GM21447 (cell line): ENCODE data around the gene TREML2.
"Not testable (repeated sequence)": the region's sequence is repeated elsewhere in the genome, so short reads cannot be mapped to it uniquely, and the experiment has no call there.

Experiments used
- ATAC-seq: cut with Tn5 transposase; IDR thresholded peaks from one replicate; pipeline ENCODE4 v1.9.1; 2021; ENCODE audit not compliant: unreplicated experiment

TREML2 gene

DNA sequence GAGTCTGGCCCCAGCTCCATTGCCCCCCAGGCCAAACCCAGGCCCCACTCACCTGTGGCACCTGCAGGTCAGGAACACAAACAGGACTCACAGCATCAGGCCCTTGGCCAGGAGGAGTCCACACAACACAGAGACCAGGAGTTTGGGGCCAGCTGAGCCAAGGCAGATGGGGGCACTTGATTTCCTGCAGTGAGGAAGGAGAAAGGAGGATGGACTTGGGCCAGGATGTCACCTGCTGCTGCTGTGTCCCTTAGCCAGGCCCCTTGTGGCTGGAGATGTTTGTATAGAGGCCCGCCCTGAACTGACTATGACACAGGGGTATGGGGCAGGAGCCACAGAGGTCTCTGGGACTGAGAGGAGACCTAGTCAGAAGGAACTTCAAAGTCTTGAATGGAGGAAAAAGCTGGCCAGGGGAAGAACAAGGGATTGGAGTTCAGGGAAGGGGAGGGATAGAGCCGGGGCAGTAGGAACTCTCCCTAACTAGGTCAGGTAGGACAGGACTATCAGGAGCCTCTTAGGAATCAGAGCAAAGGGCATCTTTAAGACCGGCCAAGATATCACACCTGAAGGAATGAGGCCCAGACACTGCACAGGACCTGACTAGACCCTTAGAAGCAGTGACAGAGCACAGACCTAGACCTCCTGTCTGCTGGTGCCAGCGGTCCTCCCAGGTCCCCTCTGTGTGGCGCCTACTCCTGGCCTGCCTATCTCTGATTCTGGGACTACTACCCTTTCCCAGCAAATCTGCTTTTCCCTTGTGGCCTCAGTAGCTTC, 8.8 kb upstream of the TREML2 start:
- ATAC-seq, result no peak

DNA sequence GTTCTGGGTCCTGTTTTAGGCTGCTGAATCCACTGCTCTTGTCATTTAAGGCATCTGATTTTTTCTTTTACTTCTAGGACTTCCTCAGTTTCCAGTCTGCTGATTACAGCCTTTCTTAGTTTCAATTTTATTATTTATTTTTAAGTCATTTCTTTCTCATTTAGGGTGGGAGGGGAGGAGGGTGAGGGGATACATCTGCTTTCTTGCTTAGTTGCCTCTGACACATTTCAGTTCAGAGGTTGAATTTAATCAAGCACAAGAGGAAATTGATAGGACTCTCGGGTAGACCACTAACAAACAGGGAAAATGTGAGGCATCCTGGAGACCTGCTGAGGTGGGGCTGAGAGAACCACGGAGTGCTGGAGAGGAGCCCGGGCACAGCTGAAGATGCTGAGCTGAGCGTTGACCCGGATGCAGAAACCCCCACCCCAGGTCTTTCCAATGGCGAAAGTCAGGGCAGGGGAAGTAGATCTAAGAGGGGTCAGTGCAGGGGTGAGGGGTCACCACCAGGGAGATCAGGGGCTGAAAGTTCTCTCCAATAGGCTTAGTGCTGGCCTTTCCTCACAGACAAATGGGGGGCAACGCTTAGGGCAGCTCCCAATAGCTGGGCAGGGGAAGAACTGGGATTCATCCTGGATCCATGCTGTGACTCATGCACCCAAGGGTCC, 7.6 kb upstream of the TREML2 start:
- no peak for ATAC-seq

DNA sequence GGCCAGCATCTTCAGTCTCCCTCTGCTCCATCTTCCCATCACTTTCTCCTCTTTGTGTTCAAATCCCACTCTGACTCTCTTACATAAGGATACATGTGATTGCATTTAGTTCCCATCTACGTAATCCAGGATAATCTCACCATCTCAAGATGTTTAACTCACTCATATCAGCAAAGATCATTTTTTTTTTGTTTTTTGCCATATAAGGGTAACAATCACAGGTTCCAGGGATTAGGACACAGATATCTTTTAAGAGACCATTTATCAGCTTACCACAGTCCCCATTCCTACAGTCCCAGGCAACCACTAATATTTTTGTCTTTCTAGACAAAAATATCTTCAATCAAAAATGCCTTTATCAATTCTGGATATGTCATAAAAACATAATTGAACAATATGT, 3.2 kb upstream of the TREML2 start:
- ATAC-seq, result no peak

DNA sequence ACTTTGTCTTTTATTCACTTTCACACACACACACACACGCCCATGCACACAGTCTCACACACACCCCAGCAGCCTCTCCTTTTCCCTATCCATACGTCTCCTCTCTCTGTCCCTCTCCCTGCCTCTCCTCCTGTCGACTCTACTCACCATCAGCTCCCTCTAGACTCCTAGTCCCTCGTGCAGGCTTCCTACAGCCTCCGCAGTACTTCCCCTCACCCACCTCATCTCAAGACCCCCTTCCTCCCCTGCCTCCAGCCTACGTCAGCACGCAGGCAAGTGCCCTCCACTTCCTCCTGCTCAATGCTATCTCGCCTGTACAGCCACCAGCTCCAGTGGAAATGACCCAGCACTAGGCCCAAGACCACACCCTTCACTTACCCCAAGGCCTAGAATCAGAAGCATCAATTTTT, 820 bp upstream of the TREML2 start:
- ATAC-seq, result no peak

DNA sequence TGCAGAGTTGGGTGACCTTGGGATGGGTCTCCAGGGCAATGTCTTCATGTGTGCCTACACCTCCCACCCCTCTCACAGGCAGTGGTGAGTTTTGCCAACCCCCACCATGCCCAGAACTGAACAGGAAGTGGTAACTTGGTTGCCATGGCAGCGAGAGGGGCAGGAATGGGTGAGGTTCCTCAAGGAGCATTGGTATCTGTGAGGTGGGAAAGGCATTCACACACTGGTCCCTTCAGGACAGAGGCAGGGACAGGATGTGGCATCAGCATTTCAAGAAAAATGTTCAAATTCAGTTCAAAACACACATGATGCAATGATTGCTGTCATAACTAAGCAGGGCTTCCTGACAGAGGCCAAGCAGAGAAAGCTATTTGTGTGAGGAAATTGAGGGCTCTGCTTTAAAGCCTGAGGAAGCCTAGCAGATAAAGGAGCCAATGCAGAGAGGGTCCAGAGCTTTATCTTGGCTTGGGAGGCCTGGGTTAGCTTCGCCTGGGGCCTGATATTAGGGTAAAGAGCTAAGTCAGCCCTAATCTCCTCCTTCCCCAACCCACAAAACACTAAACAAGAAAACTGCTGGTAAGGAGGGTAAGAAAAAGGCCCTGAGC, 551 bp downstream of the TREML2 start:
- peak; percentile 27 for ATAC-seq

DNA sequence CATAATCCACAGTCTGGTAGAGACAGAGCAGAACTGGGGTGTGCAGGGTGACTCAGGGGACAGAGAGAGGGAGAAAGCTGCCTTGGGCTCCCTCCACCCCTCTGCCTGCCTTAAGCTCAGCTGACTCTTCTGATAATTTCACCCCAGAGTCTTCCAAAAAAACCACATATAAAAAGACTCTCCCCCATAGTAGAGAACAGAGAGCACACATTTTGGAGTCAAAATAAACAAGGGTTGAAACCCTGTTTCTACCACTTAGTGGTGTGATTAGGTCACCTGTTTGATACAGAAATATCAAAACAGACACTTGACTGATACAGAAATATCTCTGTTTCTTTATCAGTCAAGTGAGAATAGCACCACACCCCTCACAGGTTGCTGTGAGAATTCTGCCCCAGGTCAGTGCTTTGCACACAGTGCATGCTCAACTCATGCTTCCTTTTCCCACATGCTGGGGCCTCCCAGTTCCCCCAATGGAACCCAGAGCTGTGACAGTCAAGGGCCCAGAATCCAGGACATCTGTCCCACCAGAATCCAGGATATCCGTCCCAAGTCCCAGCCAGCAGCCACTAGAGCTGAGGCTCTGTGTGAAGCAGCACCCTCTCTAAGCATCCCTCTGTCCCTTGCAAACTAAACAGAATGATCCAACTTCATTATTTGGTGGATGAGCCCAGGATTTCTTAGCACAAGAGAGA, 1.2 kb downstream of the TREML2 start:
- ATAC-seq, result peak; percentile 56

DNA sequence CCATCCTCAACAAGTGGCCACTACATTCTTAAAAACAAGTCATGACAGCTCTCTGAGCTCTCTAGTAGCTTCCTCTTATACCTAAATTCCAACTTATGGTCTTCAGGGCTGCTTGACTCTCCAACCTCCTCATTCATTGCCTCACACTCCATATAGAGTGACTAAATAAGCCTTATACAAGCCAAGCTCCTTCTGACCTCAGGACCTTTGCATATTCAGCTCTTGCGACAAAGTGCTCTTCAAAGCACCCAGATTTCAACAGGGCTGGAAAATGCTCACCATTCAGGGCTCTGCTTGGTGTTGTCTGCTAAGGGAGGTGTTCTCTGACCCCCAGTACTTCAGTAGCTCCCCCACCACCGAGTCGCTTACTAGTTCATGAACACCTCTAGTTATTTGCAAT, 3.7 kb downstream of the TREML2 start:
- no peak for ATAC-seq

DNA sequence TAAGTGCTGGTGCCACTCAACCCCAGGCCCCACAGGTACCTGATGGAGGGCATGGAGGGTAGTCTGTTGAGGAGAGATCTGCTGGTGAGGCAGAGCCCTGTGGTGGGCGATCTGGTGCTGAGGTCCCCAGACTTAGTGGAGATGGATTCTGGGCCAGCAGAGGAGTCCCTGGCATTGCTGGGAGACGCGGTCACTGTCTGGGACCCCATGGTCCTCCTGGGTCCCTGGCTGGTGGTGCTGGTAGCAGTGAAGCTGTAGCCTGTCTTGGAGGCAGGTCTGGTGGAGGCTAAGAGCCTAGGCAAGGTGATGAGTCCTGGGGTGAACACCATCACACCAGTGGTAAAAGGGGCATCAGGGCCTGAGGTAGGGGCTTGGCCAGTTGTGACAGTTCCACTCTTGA, 6.6 kb downstream of the TREML2 start:
- no peak for ATAC-seq

DNA sequence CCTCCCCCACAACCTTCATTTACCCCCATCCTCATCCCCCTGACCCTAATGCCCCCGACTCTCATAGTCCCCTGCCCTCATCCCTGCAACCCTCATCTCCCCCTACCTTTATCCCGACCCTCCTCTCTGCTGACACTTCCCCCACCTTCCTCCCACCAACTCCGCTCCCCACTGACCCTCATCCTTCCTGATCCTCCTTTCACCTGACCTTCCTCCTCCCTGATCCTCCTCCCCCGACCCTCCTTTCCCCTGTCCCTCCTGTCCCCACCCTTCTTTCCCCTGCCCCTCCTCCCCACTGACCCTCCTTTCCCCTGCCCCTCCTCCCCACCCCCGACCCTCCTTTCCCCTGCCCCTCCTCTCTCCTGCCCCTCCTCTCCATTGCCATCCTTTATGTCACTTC, 7.1 kb downstream of the TREML2 start:
- no peak for ATAC-seq

DNA sequence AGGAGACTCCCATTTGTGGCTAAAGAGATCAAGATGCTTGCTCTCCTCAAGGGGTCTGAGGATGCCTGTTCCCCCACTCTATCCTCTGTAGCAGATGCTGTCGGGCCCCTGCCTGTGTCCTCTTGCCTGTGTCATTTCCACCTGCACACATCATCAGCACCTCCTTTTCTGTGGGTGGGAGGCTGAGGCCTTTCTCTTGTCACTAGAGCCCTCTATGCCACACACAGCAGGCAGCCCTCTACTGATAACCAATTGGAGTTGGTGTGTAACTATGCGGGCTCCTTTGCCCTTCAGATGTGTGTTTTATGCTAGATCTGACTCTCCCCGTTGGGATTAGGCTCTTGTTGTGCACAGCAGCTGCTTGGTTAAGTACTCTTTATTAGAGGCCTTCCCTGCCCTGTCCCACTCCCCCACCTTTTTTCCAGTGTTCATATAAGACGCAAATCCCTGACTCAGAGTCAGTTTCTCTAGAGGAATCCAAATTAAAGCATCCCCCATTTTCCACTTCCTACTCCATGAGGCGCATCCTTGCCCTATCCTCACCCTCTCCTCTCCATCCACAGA, 7.7 kb downstream of the TREML2 start:
- no peak for ATAC-seq

DNA sequence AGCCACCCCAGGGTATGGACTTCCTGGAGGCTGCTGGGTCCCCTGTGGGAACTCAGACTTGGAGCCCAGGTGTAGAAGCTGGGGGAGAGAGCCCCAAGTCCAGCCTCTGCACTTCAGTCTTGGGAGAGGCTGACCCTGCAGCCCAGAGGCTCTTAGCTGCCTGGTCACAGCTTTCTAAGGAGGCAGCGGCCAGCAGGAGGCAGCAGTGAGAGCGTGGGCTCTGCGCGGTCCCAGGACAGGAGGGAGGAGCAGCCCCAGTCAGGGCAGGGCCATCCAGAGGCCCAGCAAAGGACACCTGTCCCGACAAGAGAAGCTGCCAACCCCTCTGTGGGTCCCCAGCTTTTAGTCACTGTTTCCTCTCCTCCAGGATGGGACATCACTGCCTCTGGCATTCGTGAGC, 9.4 kb downstream of the TREML2 start:
- ATAC-seq, result no peak

DNA sequence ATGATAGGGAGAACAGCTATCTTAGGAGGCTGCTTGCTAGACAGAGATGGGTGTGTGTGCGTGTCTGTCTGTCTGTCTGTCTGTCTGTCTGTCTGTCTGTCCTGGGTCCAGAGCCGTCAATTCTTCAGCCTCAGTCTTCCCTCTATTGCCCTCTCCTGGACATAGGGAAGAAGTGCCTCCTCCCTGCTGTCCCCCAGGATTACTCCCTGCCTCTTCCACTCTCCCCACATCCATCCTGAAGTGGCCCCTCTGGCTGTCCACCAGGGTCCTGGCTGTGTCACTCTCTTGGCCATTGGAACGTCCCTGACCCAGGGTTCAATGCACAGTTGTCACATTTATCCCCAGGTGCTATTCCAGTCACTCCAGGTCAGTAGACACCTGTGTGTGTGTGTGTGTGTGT, 10.2 kb downstream of the TREML2 start:
- no peak for ATAC-seq

DNA sequence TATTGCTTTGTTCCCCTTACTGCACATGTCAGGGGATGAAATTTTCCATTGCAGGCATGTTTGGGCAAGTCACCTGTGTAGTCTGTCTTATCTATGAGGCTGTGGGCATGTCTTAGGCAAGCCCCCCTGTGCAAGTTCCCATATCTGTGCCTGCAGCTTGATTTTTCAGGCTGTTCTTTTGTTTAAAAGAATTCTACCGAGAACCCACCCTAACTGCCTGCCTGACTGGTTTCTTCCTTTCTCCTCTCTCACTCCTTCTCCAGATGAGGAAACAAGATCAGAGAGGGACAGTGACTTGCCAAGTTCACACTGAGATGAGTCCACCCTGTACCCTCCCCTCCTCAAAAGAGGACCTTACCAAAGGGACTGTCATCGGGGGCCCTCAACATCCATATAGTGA, 11.0 kb downstream of the TREML2 start:
- ATAC-seq, result no peak

DNA sequence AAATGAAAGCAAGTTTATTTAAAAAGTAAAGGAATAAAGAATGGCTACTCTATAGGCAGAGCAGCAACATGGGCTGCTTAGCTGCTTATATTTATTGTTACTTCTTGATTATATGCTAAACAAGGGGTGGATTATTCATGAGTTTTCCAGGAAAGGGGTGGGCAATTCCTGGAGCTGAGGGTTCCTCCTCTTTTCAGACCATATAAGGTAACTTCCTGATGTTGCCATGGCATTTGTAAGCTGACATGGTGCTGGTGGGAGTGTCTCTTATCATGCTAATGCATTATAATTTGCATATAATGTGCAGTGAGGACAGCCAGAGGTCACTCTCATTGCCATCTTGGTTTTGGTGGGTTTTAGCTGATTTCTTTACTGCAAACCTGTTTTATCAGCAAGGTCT, 11.9 kb downstream of the TREML2 start:
- ATAC-seq, result not testable (repeated sequence)

DNA sequence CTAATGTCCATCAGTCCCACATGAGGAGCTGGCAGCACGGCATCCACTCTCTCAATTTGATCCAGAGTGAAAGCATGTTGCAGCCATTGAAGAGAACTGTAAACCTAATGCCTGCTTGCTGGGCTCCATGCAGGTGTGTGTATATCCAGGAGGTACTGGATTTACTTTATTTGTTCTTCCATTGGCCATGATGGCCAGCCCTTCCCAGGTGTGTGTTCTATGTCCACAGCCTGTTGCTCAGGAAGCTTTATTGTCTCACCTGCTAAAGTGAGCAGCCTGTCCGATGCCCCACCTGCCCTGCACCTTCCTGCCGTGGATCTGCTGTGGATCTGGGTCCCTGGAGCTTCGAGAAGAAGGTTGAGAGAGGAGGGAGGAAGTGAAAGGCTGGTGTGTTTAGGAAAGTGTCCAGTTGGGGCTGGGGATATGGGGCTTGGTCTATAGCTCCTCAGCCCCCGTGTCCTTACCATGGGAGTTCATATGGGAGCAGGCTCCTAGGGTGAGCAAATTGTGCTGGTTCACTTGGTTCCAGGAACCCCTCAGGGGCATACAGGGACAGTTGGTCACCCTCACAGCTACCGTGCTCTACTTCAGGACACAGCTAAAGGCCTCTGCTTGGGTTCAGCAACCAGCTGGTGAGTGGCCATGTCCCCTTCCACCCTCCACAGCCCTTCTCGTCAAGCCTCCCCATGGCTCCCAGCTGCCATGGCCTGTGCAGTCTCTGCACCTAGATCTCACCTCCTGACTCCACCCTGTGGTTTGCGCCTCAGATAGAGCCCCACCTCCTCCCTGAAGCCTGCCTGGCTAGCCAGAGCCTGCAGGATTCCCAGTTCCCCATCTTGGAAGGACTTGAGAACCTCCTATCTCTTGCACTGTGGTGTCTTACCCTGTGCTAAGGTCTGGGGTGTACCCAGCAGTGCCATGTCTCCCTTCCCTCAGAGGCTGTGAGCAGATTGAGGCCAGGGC, 12.7 kb downstream of the TREML2 start:
- ATAC-seq, result no peak

DNA sequence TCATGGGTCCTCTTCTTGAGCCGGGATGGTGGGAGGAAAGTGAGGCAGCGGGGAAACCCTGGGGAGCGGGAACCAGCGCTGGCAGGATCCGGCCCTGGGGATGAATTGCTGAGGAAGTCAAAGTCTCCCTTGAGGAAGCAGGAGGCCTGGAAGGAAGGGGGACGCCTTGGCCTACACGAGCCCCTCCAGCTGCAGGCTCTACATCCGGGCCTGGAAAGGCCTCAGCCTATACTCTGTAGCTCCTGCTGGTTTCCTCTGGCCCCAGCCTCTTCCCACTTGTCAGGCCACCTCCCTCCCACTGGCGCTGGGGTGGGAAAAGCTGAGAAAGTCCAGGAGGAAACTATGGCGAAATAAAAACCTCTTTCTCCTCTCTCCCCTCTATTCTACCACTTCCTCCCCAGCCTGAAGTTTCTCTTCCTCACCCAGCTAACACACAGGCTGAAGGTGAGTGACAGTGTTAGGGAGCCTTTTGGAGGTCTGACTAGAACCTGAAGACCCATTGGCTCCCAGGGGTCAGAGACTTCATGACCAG, 14.9 kb downstream of the TREML2 start:
- ATAC-seq, result no peak

DNA sequence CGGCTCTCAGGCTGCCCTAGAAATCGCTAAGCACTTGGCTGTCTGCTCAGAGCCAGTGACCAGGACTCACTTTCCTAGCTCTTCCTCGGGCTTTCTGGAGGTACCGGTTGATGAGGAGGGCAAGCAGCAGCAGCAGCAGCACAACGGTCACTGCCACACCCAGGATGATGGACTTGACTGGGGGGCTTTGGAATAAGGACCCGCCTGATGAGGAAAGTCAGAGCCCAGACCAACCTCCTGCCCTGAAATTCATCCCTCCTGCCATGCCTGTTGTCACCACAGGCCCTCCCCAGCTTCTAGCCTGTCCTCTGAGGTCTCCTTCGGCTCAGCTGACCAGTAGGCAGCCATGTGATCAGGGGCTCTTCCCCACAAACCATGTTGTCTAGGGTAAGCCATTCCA, 16.2 kb downstream of the TREML2 start:
- no peak for ATAC-seq

DNA sequence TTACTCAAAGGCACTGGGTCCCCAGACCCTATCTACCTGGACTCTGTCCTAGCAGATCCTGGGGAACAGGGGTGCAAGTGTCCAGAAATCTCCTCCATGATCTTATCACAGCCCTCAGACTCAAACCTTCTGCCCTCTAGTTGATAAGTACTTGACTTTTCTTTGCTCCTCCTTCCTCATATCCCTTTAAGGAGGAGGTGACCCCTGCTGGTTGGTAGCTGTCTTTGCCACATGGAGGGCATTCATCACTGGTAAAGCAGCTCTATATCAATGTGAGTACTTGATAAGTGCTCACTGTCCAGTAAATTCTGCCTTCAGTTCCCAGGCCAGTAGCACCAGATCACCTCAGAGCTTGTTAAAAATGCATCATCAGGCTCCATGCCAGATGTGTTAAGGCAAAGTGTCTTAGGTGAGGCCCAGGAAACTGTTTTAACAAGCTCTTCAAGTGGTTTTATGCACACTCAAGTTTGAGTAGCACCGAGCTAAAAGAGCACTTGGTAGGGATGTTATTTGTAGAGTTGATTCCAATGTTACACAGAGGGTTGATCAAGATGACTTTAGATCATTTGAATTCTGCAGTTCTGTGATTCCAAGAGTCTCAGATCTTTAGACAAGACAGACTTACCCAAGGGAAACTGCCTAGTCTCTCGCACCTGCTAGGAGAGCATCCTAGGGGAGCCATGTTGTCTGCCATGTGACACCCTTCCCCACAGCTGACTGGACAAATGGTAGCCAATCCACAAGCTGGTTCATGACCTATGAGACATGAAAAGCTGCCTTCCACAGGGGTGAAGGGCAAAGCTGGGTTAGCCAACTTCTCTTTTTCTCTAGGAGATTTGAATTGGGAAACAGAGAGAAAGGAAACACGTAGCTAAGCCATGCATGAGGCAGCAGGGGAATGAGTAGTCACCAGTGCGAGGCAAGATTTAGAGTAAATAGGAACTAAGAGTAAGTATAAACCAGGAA, 18.6 kb downstream of the TREML2 start:
- ATAC-seq, result no peak

DNA sequence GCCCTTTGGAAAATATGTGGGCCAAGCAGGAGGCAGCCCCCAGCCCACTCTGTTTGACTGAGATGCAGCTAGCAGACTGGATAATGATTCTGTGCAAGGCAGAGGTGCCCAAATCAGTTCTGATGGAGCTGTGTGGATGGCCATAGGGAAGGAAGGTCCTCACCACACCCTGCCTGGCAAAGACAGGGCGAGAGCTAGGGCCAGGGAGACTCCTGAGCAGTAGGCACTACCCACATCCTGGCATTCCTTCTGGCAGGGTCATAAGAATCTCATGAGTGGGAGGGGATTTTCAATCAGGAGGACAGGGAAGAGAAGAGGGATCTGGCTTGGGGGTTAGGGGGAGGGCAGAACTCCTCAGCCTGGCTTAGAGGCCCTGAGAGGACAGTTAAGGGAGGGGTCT, 19.4 kb downstream of the TREML2 start:
- no peak for ATAC-seq
